Thyroid gland (tissue), 4 donors: ENCODE results near the gene RANBP17. TPM values are rescaled to one million over a fixed set of nuclear protein-coding genes. Genes with fewer than 3 reads are reported as not detected.

Source experiments
- DNase-seq, 2 donors: peaks; one replicate each; pipeline ENCODE4 v3.0.0-alpha.2; 2019
- H3K27ac ChIP-seq, 3 donors: fragments of 200-600 bp; sonication (generic); 1 replicate in 2 of 3; 2 replicates in 1 of 3; pipeline ENCODE4 v1.5.1; 2016 to 2019; ENCODE audit warnings: mild to moderate bottlenecking in 1 of 3, moderate library complexity in 1 of 3
- H3K27me3 ChIP-seq: fragments of 200-600 bp; sonication (generic); one replicate; pipeline ENCODE4 v1.5.1; 2019
- H3K36me3 ChIP-seq, 2 donors: fragments of 200-600 bp; sonication (generic); one replicate each; pipeline ENCODE4 v1.5.1; 2016 to 2019
- H3K4me1 ChIP-seq, 2 donors: fragments of 200-600 bp; sonication (generic); one replicate each; pipeline ENCODE4 v1.5.1; 2017 to 2019
- H3K4me3 ChIP-seq, 3 donors: fragments of 200-600 bp; sonication (generic); replicated peaks in 1 of 3; 1 replicate in 2 of 3; 2 replicates in 1 of 3; pipeline ENCODE4 v1.5.1; 2016; ENCODE audit warnings: mild to moderate bottlenecking in 1 of 3
- H3K9me3 ChIP-seq: fragments of 200-600 bp; sonication (generic); one replicate; pipeline ENCODE4 v1.5.1; 2017
- CTCF ChIP-seq, 6 experiments: fragments of 200-600 bp in 3 of 6; fragments of 450-650 bp in 3 of 6; sonication (generic) in 3 of 6; IDR thresholded peaks; one replicate each; pipeline ENCODE4 v1.5.1; 2016 to 2019; ENCODE audit warnings: antibody characterized with exemption in 6 of 6, mild to moderate bottlenecking in 2 of 6, inconsistent platforms in 1 of 6, moderate library complexity in 1 of 6
- POLR2A ChIP-seq, 2 donors: fragments of 450-650 bp; IDR thresholded peaks; one replicate each; pipeline ENCODE4 v1.6.1; 2017; ENCODE audit warnings: antibody characterized with exemption in 2 of 2, mild to moderate bottlenecking in 2 of 2, moderate library complexity in 1 of 2
- WGBS, 2 donors: methylation state at CpG; one replicate each; pipeline ENCODE4 v1.1.5; 2017; 5-methylcytosine and 5-hydroxymethylcytosine counted together
- intact Hi-C: fragments of 100-400 bp; cut with DNase I; formaldehyde crosslinking; loops from one replicate; pipeline ENCODE4 v1.15.1; 2023
- total RNA-seq, 4 donors: library from RNA; depleted of rRNA; stranded (reverse); fragments of >200 nt; gene quantifications; one replicate each; pipeline ENCODE4 v1.2.3, GENCODE V29; 2016

Gene RANBP17
- total RNA-seq, 4 donors from 2014 or later = 20.2 to 35.0 (median 26.7) TPM

DNA sequence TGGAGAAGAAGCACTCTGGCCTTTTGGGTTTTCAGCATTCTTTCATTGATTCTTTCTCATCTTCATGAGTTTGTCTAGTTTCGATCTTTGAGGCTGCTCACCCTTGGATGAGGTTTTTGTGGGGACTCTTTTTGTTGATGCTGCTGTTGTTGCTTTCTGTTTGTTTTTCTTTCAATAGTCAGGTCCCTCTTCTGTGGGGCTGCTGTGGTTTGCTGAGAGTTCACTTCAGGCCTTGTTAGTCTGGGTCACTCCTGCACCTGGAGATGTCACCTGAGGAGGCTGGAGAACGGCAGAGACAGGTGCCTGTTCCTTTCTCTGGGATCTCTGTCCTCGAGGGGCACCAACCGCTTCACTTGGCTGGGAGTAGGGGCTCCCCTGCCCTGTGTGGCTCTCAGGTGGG, 14.0 kb downstream of the RANBP17 start:
- no peak overlapping the region for H3K27ac ChIP-seq
- no peaks in the 10 kb centered on the region for H3K4me1 ChIP-seq
- DNase-seq = no peak
- no peak overlapping the region for H3K4me3 ChIP-seq
- no peaks in the 10 kb centered on the region for H3K9me3 ChIP-seq
- 92 to 95% methylated on average over 4 of the region's 4 CpGs for WGBS, 2 donors
- H3K27me3 ChIP-seq = no peaks in the 10 kb centered on the region
- intact Hi-C loops = no loop called here
- no peak for TF ChIP-seq CTCF (IDR thresholded peaks at IDR 0.05)
- TF ChIP-seq POLR2A (IDR thresholded peaks at IDR 0.05) = no peak
- no peaks in the 10 kb centered on the region for H3K36me3 ChIP-seq

DNA sequence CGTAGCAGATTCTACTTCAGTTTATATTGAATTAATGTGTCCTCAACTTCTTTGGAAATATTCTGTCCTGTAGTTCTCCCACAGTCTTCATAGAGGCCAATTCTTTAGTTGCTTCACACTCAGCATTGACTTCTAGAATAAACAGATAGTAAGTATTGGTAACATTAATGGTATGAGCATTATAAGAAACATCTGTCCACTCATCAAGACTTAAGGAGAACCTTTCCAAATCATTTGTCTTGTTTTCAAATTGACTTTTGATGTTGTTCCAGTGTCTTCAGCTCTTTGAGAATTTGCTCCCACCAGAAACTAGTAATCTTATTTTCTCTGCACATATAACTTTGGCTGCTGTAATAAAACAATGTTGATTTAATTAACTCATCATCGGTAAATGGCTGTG, 18.3 kb downstream of the RANBP17 start:
- H3K4me3 ChIP-seq = no peak overlapping the region
- H3K4me1 ChIP-seq = peaks cover 0 to 3% of the 10 kb centered on the region in 2 donors
- intact Hi-C loops = no loop called here
- no peak for TF ChIP-seq POLR2A (IDR thresholded peaks at IDR 0.05)
- TF ChIP-seq CTCF (IDR thresholded peaks at IDR 0.05) = no peak
- WGBS, 2 donors = 94% methylated on average over 2 of the region's 2 CpGs
- H3K9me3 ChIP-seq = no peaks in the 10 kb centered on the region
- no peak for DNase-seq
- H3K27me3 ChIP-seq = no peaks in the 10 kb centered on the region
- no peak overlapping the region for H3K27ac ChIP-seq
- H3K36me3 ChIP-seq = no peaks in the 10 kb centered on the region

DNA sequence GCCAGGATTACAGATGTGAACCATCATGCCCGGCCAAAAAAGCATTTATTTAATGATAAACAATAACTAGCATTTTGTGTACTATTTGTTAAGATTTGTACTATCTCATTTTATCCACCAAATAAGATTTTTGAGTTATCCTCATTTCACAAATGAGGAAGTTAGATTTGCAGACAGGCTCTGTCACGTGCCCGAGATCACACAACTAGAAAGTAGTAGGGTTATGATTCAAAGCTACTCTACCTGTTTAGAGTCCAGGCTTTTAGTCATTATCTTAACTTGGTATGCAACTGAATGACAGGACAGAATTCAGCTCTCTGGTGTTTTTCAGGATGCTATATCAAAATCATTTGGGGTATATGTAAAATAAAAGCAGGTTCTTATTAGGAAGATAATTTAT, 20.5 kb downstream of the RANBP17 start:
- H3K9me3 ChIP-seq = no peaks in the 10 kb centered on the region
- H3K4me1 ChIP-seq = peaks cover 0 to 13% of the 10 kb centered on the region in 2 donors
- no peaks in the 10 kb centered on the region for H3K27me3 ChIP-seq
- TF ChIP-seq CTCF (IDR thresholded peaks at IDR 0.05) (no peak), POLR2A (IDR thresholded peaks at IDR 0.05) (no peak)
- no peaks in the 10 kb centered on the region for H3K36me3 ChIP-seq
- no peak overlapping the region for H3K27ac ChIP-seq
- H3K4me3 ChIP-seq = no peak overlapping the region
- 96% methylated on average over 3 of the region's 3 CpGs for WGBS, 2 donors
- intact Hi-C loops = no loop called here
- no peak for DNase-seq

- TF ChIP-seq CTCF (IDR thresholded peaks at IDR 0.05) = no peak
- TF ChIP-seq POLR2A (IDR thresholded peaks at IDR 0.05) = no peak
- H3K36me3 ChIP-seq = no peaks in the 10 kb centered on the region
- no peaks in the 10 kb centered on the region for H3K27me3 ChIP-seq
- intact Hi-C loops = no loop called here
- H3K4me1 ChIP-seq = peaks cover 0 to 13% of the 10 kb centered on the region in 2 donors
- peak overlapping the region in 1 of 3 donors; percentile 21 for H3K27ac ChIP-seq
- H3K4me3 ChIP-seq = no peak overlapping the region
- H3K9me3 ChIP-seq = no peaks in the 10 kb centered on the region
- no peak for DNase-seq
Observed at GRCh38 chr5:170885256-170885655, 23.4 kb downstream of the RANBP17 start.

GRCh38 chr5:170885809-170886208, 24.0 kb downstream of the RANBP17 start:
- Histone ChIP-seq H3K27ac (peak overlapping the region; percentile 31 to 72 (median 70)), H3K4me1 (peaks cover 0 to 13% of the 10 kb centered on the region in 2 donors), H3K36me3 (no peaks in the 10 kb centered on the region), H3K4me3 (no peak overlapping the region), H3K27me3 (no peaks in the 10 kb centered on the region), H3K9me3 (no peaks in the 10 kb centered on the region)
- no peak for TF ChIP-seq CTCF (IDR thresholded peaks at IDR 0.05)
- no peak for TF ChIP-seq POLR2A (IDR thresholded peaks at IDR 0.05)
- 30 to 39% methylated on average over 2 of the region's 2 CpGs for WGBS, 2 donors
- intact Hi-C loops = no loop called here
- peak in 1 of 2 donors; percentile 10 for DNase-seq
